GM19193 (cell line): ENCODE results near the gene FBXO10.
A peak's percentile ranks its signal among the peaks of the same experiment; 100 is the strongest.

Experiments
- POLR2A ChIP-seq: IDR thresholded peaks from 4 replicates; pipeline ENCODE4 v1.6.1; 2011; ENCODE audit not compliant: insufficient read depth, insufficient read length; ENCODE audit errors: extremely low read depth

Gene FBXO10

GRCh38 chr9:37486616-37487548 is 89.3 kb downstream of the FBXO10 start:
- no peak for TF ChIP-seq POLR2A

GRCh38 chr9:37486256-37486615 is 89.9 kb downstream of the FBXO10 start:
- no peak for TF ChIP-seq POLR2A

- TF ChIP-seq POLR2A: peak; percentile 95
Observed at GRCh38 chr9:37485389-37486255, 90.6 kb downstream of the FBXO10 start, which contains the start of gene POLR1E. Gene POLR1E (plus strand): TSS chr9:37485948. CDS start chr9:37486048, 100 bp downstream.

- no peak for TF ChIP-seq POLR2A
Observed at GRCh38 chr9:37480759-37481158, 95.4 kb downstream of the FBXO10 start.

GRCh38 chr9:37476930-37477329 is 99.2 kb downstream of the FBXO10 start:
- TF ChIP-seq POLR2A: no peak

- TF ChIP-seq POLR2A: no peak
Observed at GRCh38 chr9:37474438-37474837, 101.7 kb downstream of the FBXO10 start.

- no peak for TF ChIP-seq POLR2A
Observed at GRCh38 chr9:37471942-37472684, 104.1 kb downstream of the FBXO10 start.

- no peak for TF ChIP-seq POLR2A
Observed at GRCh38 chr9:37468620-37469019, 107.6 kb downstream of the FBXO10 start.

- no peak for TF ChIP-seq POLR2A
Observed at GRCh38 chr9:37466037-37466709, 110.0 kb downstream of the FBXO10 start.

GRCh38 chr9:37465249-37466036 is 110.7 kb downstream of the FBXO10 start, which contains the start of gene ZBTB5:
Gene ZBTB5 (minus strand): TSS chr9:37465450. CDS start chr9:37442551, 22,899 bp downstream.
- TF ChIP-seq POLR2A: no peak

GRCh38 chr9:37464426-37465248 is 111.5 kb downstream of the FBXO10 start:
- TF ChIP-seq POLR2A: peak; percentile 73

- TF ChIP-seq POLR2A: no peak
Observed at GRCh38 chr9:37464006-37464405, 112.2 kb downstream of the FBXO10 start.
